Superior temporal gyrus (tissue), 1 donor: ENCODE measurements around the gene UNG.

Experiments
- DNase-seq: peaks from one replicate; pipeline ENCODE4 v3.0.0-alpha.2; 2016; ENCODE audit errors: extremely low spot score

UNG gene

DNA sequence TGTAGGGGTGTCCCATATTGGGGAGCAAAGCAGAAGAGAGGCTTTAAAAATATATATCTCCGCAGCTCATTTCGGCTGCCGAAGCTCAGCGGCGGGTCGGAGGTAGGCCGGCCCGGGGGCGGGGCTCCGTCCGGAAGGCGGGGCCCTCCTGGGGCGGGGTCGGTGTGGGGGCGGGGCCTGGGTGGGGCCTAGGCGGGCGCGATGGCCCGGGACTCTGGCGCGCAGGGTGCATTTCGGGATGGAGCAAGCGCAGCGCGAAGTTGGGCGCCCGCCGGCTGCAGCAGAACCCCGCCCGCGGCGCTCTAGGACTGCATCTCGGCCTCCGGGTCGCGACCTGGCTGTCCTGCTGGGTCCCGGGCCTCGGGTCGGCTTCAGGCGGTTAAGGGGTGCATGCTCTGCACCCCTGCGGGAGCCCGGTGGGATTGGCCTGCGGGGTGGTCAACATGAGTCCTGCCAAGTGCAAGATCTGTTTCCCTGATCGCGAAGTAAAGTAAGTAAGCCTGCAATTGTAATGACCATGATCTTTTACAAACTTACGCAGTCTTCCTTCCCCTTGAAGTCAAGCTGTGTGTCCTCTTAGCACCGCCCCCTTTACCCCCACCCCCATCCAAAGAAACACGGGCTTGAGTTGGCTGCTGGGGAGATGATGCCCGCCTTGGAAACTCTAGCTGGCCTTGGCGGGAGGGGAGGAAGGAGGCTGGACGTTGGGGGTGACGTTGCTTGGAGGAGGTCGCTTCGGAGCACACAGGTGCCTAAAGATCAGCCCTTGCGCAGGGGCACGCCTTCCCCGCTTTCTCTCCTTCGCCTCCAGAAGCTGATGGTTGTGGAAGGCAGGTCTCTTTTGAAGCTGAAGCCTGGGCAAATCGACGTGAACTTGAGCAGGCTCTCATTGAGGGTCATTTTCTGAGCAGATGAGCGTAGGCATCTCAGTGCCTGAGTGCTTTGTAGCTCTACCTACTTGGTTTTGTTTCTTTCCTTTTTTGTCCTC is 57.3 kb downstream of the UNG start:
- DNase-seq: peak; percentile 72

DNA sequence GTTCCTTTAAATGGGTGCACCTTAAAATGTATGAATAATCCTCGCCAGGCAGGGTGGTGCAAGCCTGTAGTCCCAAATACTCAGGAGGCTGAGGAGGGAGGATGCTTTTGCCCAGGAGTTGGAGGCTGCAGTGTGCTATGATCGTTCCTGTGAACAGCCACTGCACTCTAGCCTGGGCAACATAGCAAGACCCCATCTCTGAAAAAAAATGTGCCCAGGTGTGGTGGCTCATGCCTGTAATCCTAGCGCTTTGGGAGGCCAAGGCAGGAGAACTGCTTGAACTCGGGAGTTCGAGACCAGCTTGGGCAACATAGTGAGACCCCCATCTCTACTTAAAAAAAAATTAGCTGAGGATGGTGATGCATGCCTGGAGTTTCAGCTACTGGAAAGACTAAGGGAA is 58.6 kb downstream of the UNG start:
- no peak for DNase-seq

- DNase-seq: no peak
These were observed 59.2 kb downstream of the UNG start for GRCh38 chr12:109156586-109156985.

- no peak for DNase-seq
These were observed 60.6 kb downstream of the UNG start for GRCh38 chr12:109157986-109158385.

DNA sequence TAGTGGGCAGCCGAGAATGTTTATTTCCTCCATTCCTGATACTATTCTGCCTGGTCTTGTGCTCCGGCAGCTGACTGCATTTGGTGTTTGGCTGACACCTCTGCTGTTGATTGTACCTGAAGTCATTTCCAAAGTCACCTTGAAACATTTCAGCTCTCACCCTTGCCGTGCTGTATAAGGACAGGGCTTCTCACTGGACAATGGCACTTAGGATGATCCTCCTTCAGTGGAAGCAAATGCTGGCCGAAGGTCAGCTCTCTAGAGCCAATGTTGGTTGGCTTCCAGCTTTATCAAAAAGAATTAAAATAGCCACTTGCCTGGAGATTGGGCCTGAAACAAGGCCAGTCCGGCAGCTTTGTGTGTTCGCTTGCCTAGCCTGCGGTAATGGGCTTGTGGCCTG is 63.0 kb downstream of the UNG start:
- no peak for DNase-seq
